ENCODE measurements around the gene KRTAP5-10. TPM values are rescaled to one million over a fixed set of nuclear protein-coding genes. Genes with fewer than 3 reads are reported as not detected.

Gene KRTAP5-10
- total and polyA plus RNA-seq, 4 donors = 0.06 to 0.20 TPM; not detected in 2

GRCh38 chr11:71554996-71555395, 10.4 kb upstream of the KRTAP5-10 start:
- no peak for DNase-seq
- ATAC-seq (ENCODE audit: insufficient read depth, low FRiP score) = no peak
- 92 to 95% methylated on average over 6 of the region's 6 CpGs for WGBS, 2 donors
- H3K27me3 ChIP-seq (ENCODE audit: control insufficient read depth in 3 of 3, insufficient read depth in 3 of 3, low read length in 2 of 3) = no peaks in the 10 kb centered on the region
- H3K9me3 ChIP-seq (ENCODE audit: control insufficient read depth in 4 of 4, insufficient read depth in 3 of 4, low read length in 3 of 4) = no peaks in the 10 kb centered on the region
- no peak overlapping the region for H3K9ac ChIP-seq (ENCODE audit: insufficient read depth in 1 of 2, low read length in 2 of 2)
- no peak overlapping the region for H3K4me3 ChIP-seq
- H3K27ac ChIP-seq (ENCODE audit: low read depth in 1 of 2, low read length in 1 of 2) = no peak overlapping the region
- no peaks in the 10 kb centered on the region for H3K36me3 ChIP-seq (ENCODE audit: control insufficient read depth in 4 of 4, insufficient read depth in 4 of 4, low read length in 4 of 4)
- H3K4me1 ChIP-seq (ENCODE audit: control insufficient read depth in 5 of 5, insufficient read depth in 5 of 5, low read length in 5 of 5) = no peaks in the 10 kb centered on the region
- no peak for TF ChIP-seq CTCF (IDR thresholded peaks at IDR 0.05; ENCODE audit: control extremely low read depth, extremely low read depth)

DNA sequence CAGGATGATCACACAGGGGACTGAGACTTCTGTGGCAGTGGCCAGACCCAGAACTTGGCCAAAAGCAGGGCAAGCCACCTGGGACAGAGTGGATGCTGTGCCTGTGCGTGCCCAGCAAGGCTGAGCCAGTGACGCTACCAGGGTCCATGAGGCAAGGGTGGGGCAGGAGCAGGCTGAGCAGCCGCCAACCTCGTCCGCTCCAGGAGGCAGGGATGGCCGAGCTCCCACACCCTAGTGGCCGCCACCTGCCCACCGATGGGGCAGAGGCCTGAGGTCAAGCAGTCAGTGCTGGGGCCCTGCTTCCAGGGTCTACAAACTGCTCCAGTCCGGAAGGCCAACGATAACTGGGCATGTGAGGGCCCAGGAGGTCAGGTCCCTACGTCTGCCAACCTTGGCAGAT, 9.9 kb upstream of the KRTAP5-10 start:
- ATAC-seq (ENCODE audit: insufficient read depth, low FRiP score) (no peak), DNase-seq (no peak)

DNA sequence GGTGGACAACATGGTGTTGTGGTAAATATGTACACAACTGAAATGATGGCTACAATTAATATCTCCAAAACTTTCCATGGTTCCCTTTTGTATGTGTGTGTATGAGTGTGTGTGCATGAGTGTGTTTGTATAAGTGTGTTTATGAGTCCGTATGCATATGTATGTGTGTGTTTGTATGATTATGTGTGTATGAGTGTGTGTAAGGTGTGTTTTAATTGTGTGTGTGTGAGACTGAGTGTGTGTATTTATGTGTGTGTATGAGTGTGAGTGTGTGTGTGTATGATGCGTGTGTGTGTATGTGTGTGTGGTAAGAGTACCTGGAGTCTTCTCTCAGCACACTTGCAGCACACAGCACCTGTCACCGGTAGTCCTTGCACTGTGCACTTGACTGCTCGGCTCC, 9.3 kb upstream of the KRTAP5-10 start:
- ATAC-seq (ENCODE audit: insufficient read depth, low FRiP score) = no peak
- Histone ChIP-seq H3K9ac (ENCODE audit: insufficient read depth in 1 of 2, low read length in 2 of 2) (no peak overlapping the region), H3K4me1 (ENCODE audit: control insufficient read depth in 5 of 5, insufficient read depth in 5 of 5, low read length in 5 of 5) (no peaks in the 10 kb centered on the region), H3K27me3 (ENCODE audit: control insufficient read depth in 3 of 3, insufficient read depth in 3 of 3, low read length in 2 of 3) (no peaks in the 10 kb centered on the region), H3K9me3 (ENCODE audit: control insufficient read depth in 4 of 4, insufficient read depth in 3 of 4, low read length in 3 of 4) (peaks cover 0 to 3% (median 0%) of the 10 kb centered on the region in 4 donors), H3K27ac (ENCODE audit: low read depth in 1 of 2, low read length in 1 of 2) (no peak overlapping the region), H3K4me3 (no peak overlapping the region), H3K36me3 (ENCODE audit: control insufficient read depth in 4 of 4, insufficient read depth in 4 of 4, low read length in 4 of 4) (no peaks in the 10 kb centered on the region)
- no peak for TF ChIP-seq CTCF (IDR thresholded peaks at IDR 0.05; ENCODE audit: control extremely low read depth, extremely low read depth)
- no peak for DNase-seq
- 85 to 91% methylated on average over 4 of the region's 4 CpGs for WGBS, 2 donors

More for the DNA sequence above, 9.9 kb upstream of the KRTAP5-10 start:
- TF ChIP-seq CTCF (IDR thresholded peaks at IDR 0.05; ENCODE audit: control extremely low read depth, extremely low read depth) = no peak
- H3K27ac ChIP-seq (ENCODE audit: low read depth in 1 of 2, low read length in 1 of 2) = no peak overlapping the region
- H3K27me3 ChIP-seq (ENCODE audit: control insufficient read depth in 3 of 3, insufficient read depth in 3 of 3, low read length in 2 of 3) = no peaks in the 10 kb centered on the region
- no peak overlapping the region for H3K4me3 ChIP-seq
- WGBS, 2 donors = 95 to 98% methylated on average over 11 of the region's 11 CpGs
- H3K36me3 ChIP-seq (ENCODE audit: control insufficient read depth in 4 of 4, insufficient read depth in 4 of 4, low read length in 4 of 4) = no peaks in the 10 kb centered on the region
- peaks cover 0 to 2% (median 0%) of the 10 kb centered on the region in 4 donors for H3K9me3 ChIP-seq (ENCODE audit: control insufficient read depth in 4 of 4, insufficient read depth in 3 of 4, low read length in 3 of 4)
- H3K4me1 ChIP-seq (ENCODE audit: control insufficient read depth in 5 of 5, insufficient read depth in 5 of 5, low read length in 5 of 5) = no peaks in the 10 kb centered on the region
- H3K9ac ChIP-seq (ENCODE audit: insufficient read depth in 1 of 2, low read length in 2 of 2) = no peak overlapping the region

DNA sequence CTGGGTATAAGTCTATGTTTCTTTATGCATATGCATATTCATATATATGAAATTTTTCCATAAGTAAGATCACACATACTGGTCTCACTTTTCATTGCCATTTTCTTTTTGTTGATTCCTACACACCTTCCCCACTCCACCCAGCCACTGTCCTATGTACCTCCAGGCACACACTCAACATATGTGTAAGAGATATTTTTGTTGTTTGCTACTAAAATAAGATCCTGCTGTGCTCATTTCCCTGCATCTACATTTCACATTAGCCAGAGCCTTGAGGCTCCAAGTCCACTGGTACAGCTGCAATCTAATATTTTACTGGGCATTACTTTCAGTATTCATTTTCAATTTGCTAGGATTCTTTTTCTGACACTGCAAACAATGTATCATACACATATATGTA, 8.1 kb upstream of the KRTAP5-10 start:
- no peak for TF ChIP-seq CTCF (IDR thresholded peaks at IDR 0.05; ENCODE audit: control extremely low read depth, extremely low read depth)
- Histone ChIP-seq H3K4me3 (no peak overlapping the region), H3K27ac (ENCODE audit: low read depth in 1 of 2, low read length in 1 of 2) (no peak overlapping the region), H3K36me3 (ENCODE audit: control insufficient read depth in 4 of 4, insufficient read depth in 4 of 4, low read length in 4 of 4) (no peaks in the 10 kb centered on the region), H3K9ac (ENCODE audit: insufficient read depth in 1 of 2, low read length in 2 of 2) (no peak overlapping the region), H3K9me3 (ENCODE audit: control insufficient read depth in 4 of 4, insufficient read depth in 3 of 4, low read length in 3 of 4) (peaks cover 0 to 3% (median 0%) of the 10 kb centered on the region in 4 donors), H3K27me3 (ENCODE audit: control insufficient read depth in 3 of 3, insufficient read depth in 3 of 3, low read length in 2 of 3) (no peaks in the 10 kb centered on the region), H3K4me1 (ENCODE audit: control insufficient read depth in 5 of 5, insufficient read depth in 5 of 5, low read length in 5 of 5) (no peaks in the 10 kb centered on the region)
- ATAC-seq (ENCODE audit: insufficient read depth, low FRiP score) = no peak
- no peak for DNase-seq
